Measurements from ENCODE around the gene RNF38.
"Not testable (repeated sequence)": the region's sequence is repeated elsewhere in the genome, so short reads cannot be mapped to it uniquely, and the experiment has no call there.

- not testable (repeated sequence) for TF ChIP-seq ZFX (CRISPR knock-in tag; IDR thresholded peaks at IDR 0.05); POLR2AphosphoS5 (IDR thresholded peaks at IDR 0.05; ENCODE audit: control insufficient read depth, insufficient read depth, low read depth, low read length); ZBTB49 (CRISPR knock-in tag; IDR thresholded peaks at IDR 0.05; ENCODE audit: borderline replicate concordance); POLR2AphosphoS2 (IDR thresholded peaks at IDR 0.05; ENCODE audit: low read length); KLF16 (IDR thresholded peaks at IDR 0.05)
- TF ChIP-seq ZNF512 (tag; IDR thresholded peaks at IDR 0.05): peak; percentile 46; the same call in 1 of the 2 replicates
These were observed 95.7 kb downstream of the RNF38 start for GRCh38 chr9:36304366-36304765.

All from K562 (cell line).